ENCODE measurements around the gene CLDN11. TPM values are rescaled to one million over a fixed set of nuclear protein-coding genes. Genes with fewer than 3 reads are reported as not detected.
A peak's percentile ranks its signal among the peaks of the same experiment; 100 is the strongest.

CLDN11 gene
- polyA plus RNA-seq, 1 of the 3 experiments (the other 2 are of a cell fraction): 2.2 TPM

GRCh38 chr3:170438836-170439235 is 20.2 kb downstream of the CLDN11 start (continued):
- TF ChIP-seq TEAD4 (IDR thresholded peaks at IDR 0.05; ENCODE audit: borderline replicate concordance, insufficient read depth) (no peak), REST (IDR thresholded peaks at IDR 0.05; ENCODE audit: low read depth, low read length) (no peak), FOSL2 (IDR thresholded peaks at IDR 0.05; ENCODE audit: borderline replicate concordance, low read depth) (no peak), RXRA (IDR thresholded peaks at IDR 0.05; ENCODE audit: borderline replicate concordance, low read depth) (no peak), IRF3 (IDR thresholded peaks at IDR 0.05; ENCODE audit: low read depth, low read length) (no peak), USF1 (IDR thresholded peaks at IDR 0.05; ENCODE audit: borderline replicate concordance, low read depth) (no peak)

- Histone ChIP-seq H3K4me2 (no peak overlapping the region), H3K4me1 (ENCODE audit: control insufficient read depth in 1 of 2, insufficient read depth in 2 of 2, low read depth in 1 of 2, low read length in 1 of 2) (no peaks in the 10 kb centered on the region; a peak in 1 of 4 replicates), H3K27me3 (ENCODE audit: insufficient read depth) (no peaks in the 10 kb centered on the region), H3K36me3 (replicated peaks in 1 of 2; ENCODE audit: control insufficient read depth in 1 of 2, insufficient read depth in 2 of 2, low read length in 1 of 2) (no peaks in the 10 kb centered on the region), H3K9me3 (no peaks in the 10 kb centered on the region), H3K9me2 (no peaks in the 10 kb centered on the region), H3K4me3 (ENCODE audit: low read depth in 2 of 2, low read length in 1 of 2) (no peak overlapping the region), H2AFZ (ENCODE audit: low read depth) (no peak overlapping the region), H3F3A (replicated peaks; ENCODE audit: insufficient read depth) (peaks cover 3% of the 10 kb centered on the region), H4K20me1 (ENCODE audit: insufficient read depth) (no peaks in the 10 kb centered on the region), H3K9ac (no peak overlapping the region), H3K79me2 (ENCODE audit: insufficient read depth) (no peaks in the 10 kb centered on the region), H3K27ac (ENCODE audit: low read depth in 2 of 2, low read length in 1 of 2) (no peak overlapping the region)
- ChIA-PET POLR2A (no interaction called here), CTCF (interaction anchor here (0.6 to 1.5 kb wide), 5 partner anchors 9 to 371 kb away, joined by 3 to 5 read pairs (median 3); no protein-coding TSS in a partner anchor)
- 86% methylated on average over 2 of the region's 2 CpGs for WGBS (ENCODE audit: low lambda C conversion rate)
- TF ChIP-seq JUND (IDR thresholded peaks at IDR 0.05): peak; percentile 30; the same call in 1 of the 2 replicates
- no peak for TF ChIP-seq SMC3 (IDR thresholded peaks at IDR 0.05; ENCODE audit: low read depth, low read length)
- TF ChIP-seq FOSL2 (IDR thresholded peaks at IDR 0.05; ENCODE audit: borderline replicate concordance, low read depth): peak; percentile 31; the same call in 1 of the 2 replicates
- DNase-seq: no peak
Observed at GRCh38 chr3:170440344-170440743, 21.7 kb downstream of the CLDN11 start.

- DNase-seq: no peak
- Histone ChIP-seq H3K9ac (no peak overlapping the region), H3K79me2 (ENCODE audit: insufficient read depth) (no peaks in the 10 kb centered on the region), H3F3A (replicated peaks; ENCODE audit: insufficient read depth) (peaks cover 3% of the 10 kb centered on the region), H3K36me3 (replicated peaks in 1 of 2; ENCODE audit: control insufficient read depth in 1 of 2, insufficient read depth in 2 of 2, low read length in 1 of 2) (no peaks in the 10 kb centered on the region), H3K4me2 (no peak overlapping the region), H3K9me2 (no peaks in the 10 kb centered on the region), H3K4me3 (ENCODE audit: low read depth in 2 of 2, low read length in 1 of 2) (no peak overlapping the region), H2AFZ (ENCODE audit: low read depth) (no peak overlapping the region), H3K27me3 (ENCODE audit: insufficient read depth) (no peaks in the 10 kb centered on the region), H3K4me1 (ENCODE audit: control insufficient read depth in 1 of 2, insufficient read depth in 2 of 2, low read depth in 1 of 2, low read length in 1 of 2) (no peaks in the 10 kb centered on the region; a peak in 1 of 4 replicates), H3K27ac (ENCODE audit: low read depth in 2 of 2, low read length in 1 of 2) (no peak overlapping the region), H4K20me1 (ENCODE audit: insufficient read depth) (no peaks in the 10 kb centered on the region), H3K9me3 (no peaks in the 10 kb centered on the region)
- ChIA-PET POLR2A (no interaction called here), CTCF (interaction anchor here (1.3 to 1.6 kb wide), 3 partner anchors 8 to 28 kb away, joined by 4 to 6 read pairs (median 5); no protein-coding TSS in a partner anchor)
- WGBS (ENCODE audit: low lambda C conversion rate): 82% methylated on average over 4 of the region's 4 CpGs
- TF ChIP-seq TEAD4 (IDR thresholded peaks at IDR 0.05; ENCODE audit: borderline replicate concordance, insufficient read depth) (no peak), EP300 (IDR thresholded peaks at IDR 0.05; ENCODE audit: borderline replicate concordance in 1 of 2, low read depth in 1 of 2, low read length in 1 of 2) (no peak), RFX5 (IDR thresholded peaks at IDR 0.05; ENCODE audit: low read length) (no peak), RAD21 (IDR thresholded peaks at IDR 0.05; ENCODE audit: low read length) (no peak), RCOR1 (IDR thresholded peaks at IDR 0.05; ENCODE audit: low read length) (no peak), SMC3 (IDR thresholded peaks at IDR 0.05; ENCODE audit: low read depth, low read length) (no peak), ELF1 (IDR thresholded peaks at IDR 0.05) (no peak), NFIC (IDR thresholded peaks at IDR 0.05; ENCODE audit: borderline replicate concordance) (no peak), GATA2 (CRISPR knock-in tag; IDR thresholded peaks at IDR 0.05) (no peak), POLR2AphosphoS5 (IDR thresholded peaks at IDR 0.05; ENCODE audit: low read depth, low read length) (no peak), JUND (IDR thresholded peaks at IDR 0.05) (no peak), TAF1 (IDR thresholded peaks at IDR 0.05; ENCODE audit: borderline replicate concordance, low read depth, low read length) (no peak)
- TF ChIP-seq, protein P1, sequence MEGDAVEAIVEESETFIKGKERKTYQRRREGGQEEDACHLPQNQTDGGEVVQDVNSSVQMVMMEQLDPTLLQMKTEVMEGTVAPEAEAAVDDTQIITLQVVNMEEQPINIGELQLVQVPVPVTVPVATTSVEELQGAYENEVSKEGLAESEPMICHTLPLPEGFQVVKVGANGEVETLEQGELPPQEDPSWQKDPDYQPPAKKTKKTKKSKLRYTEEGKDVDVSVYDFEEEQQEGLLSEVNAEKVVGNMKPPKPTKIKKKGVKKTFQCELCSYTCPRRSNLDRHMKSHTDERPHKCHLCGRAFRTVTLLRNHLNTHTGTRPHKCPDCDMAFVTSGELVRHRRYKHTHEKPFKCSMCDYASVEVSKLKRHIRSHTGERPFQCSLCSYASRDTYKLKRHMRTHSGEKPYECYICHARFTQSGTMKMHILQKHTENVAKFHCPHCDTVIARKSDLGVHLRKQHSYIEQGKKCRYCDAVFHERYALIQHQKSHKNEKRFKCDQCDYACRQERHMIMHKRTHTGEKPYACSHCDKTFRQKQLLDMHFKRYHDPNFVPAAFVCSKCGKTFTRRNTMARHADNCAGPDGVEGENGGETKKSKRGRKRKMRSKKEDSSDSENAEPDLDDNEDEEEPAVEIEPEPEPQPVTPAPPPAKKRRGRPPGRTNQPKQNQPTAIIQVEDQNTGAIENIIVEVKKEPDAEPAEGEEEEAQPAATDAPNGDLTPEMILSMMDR (IDR thresholded peaks at IDR 0.05): no peak
Observed at GRCh38 chr3:170441412-170441811, 22.7 kb downstream of the CLDN11 start.

Measured in SK-N-SH (cell line).